ENCODE data around the gene PCDHGA10.
"Not testable (repeated sequence)": the region's sequence is repeated elsewhere in the genome, so short reads cannot be mapped to it uniquely, and the experiment has no call there.

Gene PCDHGA10

DNA sequence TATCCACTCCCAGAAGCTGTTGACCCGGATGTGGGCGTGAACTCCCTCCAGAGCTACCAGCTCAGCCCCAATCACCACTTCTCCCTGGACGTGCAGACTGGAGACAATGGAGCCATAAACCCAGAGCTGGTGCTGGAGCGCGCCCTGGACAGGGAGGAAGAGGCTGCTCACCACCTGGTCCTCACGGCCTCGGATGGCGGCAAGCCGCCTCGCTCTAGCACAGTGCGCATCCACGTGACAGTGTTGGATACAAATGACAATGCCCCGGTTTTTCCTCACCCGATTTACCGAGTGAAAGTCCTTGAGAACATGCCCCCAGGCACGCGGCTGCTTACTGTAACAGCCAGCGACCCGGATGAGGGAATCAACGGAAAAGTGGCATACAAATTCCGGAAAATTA, 19.5 kb upstream of the PCDHGA10 start:
- H3K4ac ChIP-seq (ENCODE audit: low read depth, low read length): no peak overlapping the region
- no peak for DNase-seq
- H4K8ac ChIP-seq (ENCODE audit: low read depth, low read length): no peak overlapping the region
- H4K91ac ChIP-seq (ENCODE audit: low read depth, low read length): no peak overlapping the region
- H3K9me3 ChIP-seq (ENCODE audit: insufficient read depth, low read depth, low read length): peaks cover 39% of the 10 kb centered on the region
- no peak overlapping the region for H2AFZ ChIP-seq (ENCODE audit: insufficient read depth, low read length, poor library complexity)
- H3K23ac ChIP-seq (ENCODE audit: low read length): no peak overlapping the region
- H4K12ac ChIP-seq (ENCODE audit: low read depth, low read length): no peak overlapping the region
- H2AK5ac ChIP-seq (ENCODE audit: low read length): no peak overlapping the region
- no peak overlapping the region for H2BK12ac ChIP-seq (ENCODE audit: low read length)
- no peak overlapping the region for H3K18ac ChIP-seq (ENCODE audit: low read length)
- peaks cover 19 to 27% of the 10 kb centered on the region in 2 experiments for H3K36me3 ChIP-seq (ENCODE audit: control insufficient read depth in 1 of 2, insufficient read depth in 2 of 2, low read length in 2 of 2)
- H2BK120ac ChIP-seq (ENCODE audit: insufficient read depth, low read length, poor library complexity): no peak overlapping the region
- no peaks in the 10 kb centered on the region for H3K4me1 ChIP-seq (ENCODE audit: control insufficient read depth in 1 of 2, insufficient read depth in 2 of 2, low read length in 2 of 2)
- no peak overlapping the region for H3K27ac ChIP-seq (ENCODE audit: low read depth, low read length)
- H3K79me2 ChIP-seq (ENCODE audit: control insufficient read depth, insufficient read depth, low read length, poor library complexity): no peaks in the 10 kb centered on the region
- no peaks in the 10 kb centered on the region for H3K27me3 ChIP-seq (ENCODE audit: insufficient read depth, low read length)
- no CpG with 5 or more reads among the region's 21 CpGs for WGBS (ENCODE audit: extremely low coverage, insufficient coverage, insufficient read length)
- H3K9ac ChIP-seq (ENCODE audit: low read length): no peak overlapping the region
- H3K4me3 ChIP-seq (ENCODE audit: low read depth, low read length): no peak overlapping the region
- H2BK5ac ChIP-seq (ENCODE audit: low read depth, low read length, poor library complexity): no peak overlapping the region
- H3K14ac ChIP-seq (ENCODE audit: low read length): no peak overlapping the region
- H3K4me2 ChIP-seq (ENCODE audit: low read length): no peak overlapping the region
- H3K79me1 ChIP-seq (ENCODE audit: low read length): no peaks in the 10 kb centered on the region

DNA sequence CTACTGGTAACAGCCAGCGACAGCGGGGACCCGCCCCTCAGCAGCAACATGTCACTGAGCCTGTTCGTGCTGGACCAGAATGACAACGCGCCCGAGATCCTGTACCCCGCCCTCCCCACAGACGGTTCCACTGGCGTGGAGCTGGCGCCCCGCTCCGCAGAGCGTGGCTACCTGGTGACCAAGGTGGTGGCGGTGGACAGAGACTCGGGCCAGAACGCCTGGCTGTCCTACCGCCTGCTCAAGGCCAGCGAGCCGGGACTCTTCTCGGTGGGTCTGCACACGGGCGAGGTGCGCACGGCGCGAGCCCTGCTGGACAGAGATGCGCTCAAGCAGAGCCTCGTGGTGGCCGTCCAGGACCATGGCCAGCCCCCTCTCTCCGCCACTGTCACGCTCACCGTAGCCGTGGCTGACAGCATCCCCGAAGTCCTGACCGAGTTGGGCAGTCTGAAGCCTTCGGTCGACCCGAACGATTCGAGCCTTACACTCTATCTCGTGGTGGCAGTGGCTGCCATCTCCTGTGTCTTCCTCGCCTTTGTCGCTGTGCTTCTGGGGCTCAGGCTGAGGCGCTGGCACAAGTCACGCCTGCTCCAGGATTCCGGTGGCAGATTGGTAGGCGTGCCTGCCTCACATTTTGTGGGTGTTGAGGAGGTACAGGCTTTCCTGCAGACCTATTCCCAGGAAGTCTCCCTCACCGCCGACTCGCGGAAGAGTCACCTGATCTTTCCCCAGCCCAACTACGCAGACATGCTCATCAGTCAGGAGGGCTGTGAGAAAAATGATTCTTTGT, 18.2 kb upstream of the PCDHGA10 start:
- not testable (repeated sequence) for DNase-seq; H3K9ac ChIP-seq (ENCODE audit: low read length); H4K91ac ChIP-seq (ENCODE audit: low read depth, low read length)

DNA sequence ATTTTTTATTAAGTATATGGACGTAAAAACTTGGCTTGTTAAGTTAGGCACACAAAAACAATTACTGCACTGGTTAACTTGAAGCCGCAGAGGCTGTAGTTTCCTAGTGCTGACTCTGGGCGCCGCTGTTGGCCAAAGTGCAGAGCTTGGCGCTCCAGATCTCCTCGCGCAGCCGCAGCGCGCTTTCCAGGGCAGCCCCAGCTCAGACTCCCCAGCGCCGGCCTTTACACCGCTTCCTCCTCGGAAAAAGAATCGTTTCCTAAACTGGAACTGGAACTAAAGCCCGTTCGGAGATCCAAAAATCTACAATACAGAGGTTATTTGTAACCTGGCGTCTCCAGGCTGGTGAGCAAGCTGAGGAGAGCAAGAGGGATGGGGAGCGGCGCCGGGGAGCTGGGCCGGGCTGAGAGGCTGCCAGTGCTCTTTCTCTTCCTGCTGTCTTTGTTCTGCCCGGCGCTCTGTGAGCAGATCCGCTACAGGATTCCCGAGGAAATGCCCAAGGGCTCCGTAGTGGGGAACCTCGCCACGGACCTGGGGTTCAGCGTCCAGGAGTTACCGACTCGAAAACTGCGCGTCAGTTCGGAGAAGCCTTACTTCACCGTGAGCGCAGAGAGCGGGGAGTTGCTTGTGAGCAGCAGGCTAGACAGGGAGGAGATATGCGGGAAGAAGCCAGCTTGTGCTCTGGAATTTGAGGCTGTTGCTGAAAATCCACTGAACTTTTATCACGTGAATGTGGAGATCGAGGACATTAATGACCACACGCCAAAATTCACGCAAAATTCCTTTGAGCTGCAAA, 14.8 kb upstream of the PCDHGA10 start, which contains the start of gene PCDHGB5:
TSS of gene PCDHGB5 (plus strand) at position 192 of the 796 bp plus-strand sequence. CDS start at position 373, 181 bp downstream.
- H3K79me2 ChIP-seq (ENCODE audit: control insufficient read depth, insufficient read depth, low read length, poor library complexity); H3K14ac ChIP-seq (ENCODE audit: low read length); H3K27ac ChIP-seq (ENCODE audit: low read depth, low read length); H3K4me2 ChIP-seq (ENCODE audit: low read length); H2AK5ac ChIP-seq (ENCODE audit: low read length); H3K23ac ChIP-seq (ENCODE audit: low read length); H3K4me1 ChIP-seq (ENCODE audit: control insufficient read depth in 1 of 2, insufficient read depth in 2 of 2, low read length in 2 of 2); H2BK5ac ChIP-seq (ENCODE audit: low read depth, low read length, poor library complexity); H2AFZ ChIP-seq (ENCODE audit: insufficient read depth, low read length, poor library complexity); H3K18ac ChIP-seq (ENCODE audit: low read length); H2BK12ac ChIP-seq (ENCODE audit: low read length); H3K9ac ChIP-seq (ENCODE audit: low read length); H4K91ac ChIP-seq (ENCODE audit: low read depth, low read length); H3K4me3 ChIP-seq (ENCODE audit: low read depth, low read length); H2BK120ac ChIP-seq (ENCODE audit: insufficient read depth, low read length, poor library complexity); H4K8ac ChIP-seq (ENCODE audit: low read depth, low read length); H3K79me1 ChIP-seq (ENCODE audit: low read length); H4K12ac ChIP-seq (ENCODE audit: low read depth, low read length); H3K4ac ChIP-seq (ENCODE audit: low read depth, low read length); H3K27me3 ChIP-seq (ENCODE audit: insufficient read depth, low read length): not testable (repeated sequence)
- peaks cover 10 to 22% of the 10 kb centered on the region in 2 experiments for H3K36me3 ChIP-seq (ENCODE audit: control insufficient read depth in 1 of 2, insufficient read depth in 2 of 2, low read length in 2 of 2)
- peaks cover 32% of the 10 kb centered on the region for H3K9me3 ChIP-seq (ENCODE audit: insufficient read depth, low read depth, low read length)
- DNase-seq: peak in 1 of 2 donors; percentile 57
- WGBS (ENCODE audit: extremely low coverage, insufficient coverage, insufficient read length): no CpG with 5 or more reads among the region's 43 CpGs

More for the DNA sequence above, 18.2 kb upstream of the PCDHGA10 start:
- not testable (repeated sequence) for H3K4me2 ChIP-seq (ENCODE audit: low read length); H3K18ac ChIP-seq (ENCODE audit: low read length); H2BK120ac ChIP-seq (ENCODE audit: insufficient read depth, low read length, poor library complexity); H3K4me1 ChIP-seq (ENCODE audit: control insufficient read depth in 1 of 2, insufficient read depth in 2 of 2, low read length in 2 of 2); H4K12ac ChIP-seq (ENCODE audit: low read depth, low read length); H3K23ac ChIP-seq (ENCODE audit: low read length); H4K8ac ChIP-seq (ENCODE audit: low read depth, low read length); H3K4ac ChIP-seq (ENCODE audit: low read depth, low read length); H2BK12ac ChIP-seq (ENCODE audit: low read length); H3K79me1 ChIP-seq (ENCODE audit: low read length); H3K27me3 ChIP-seq (ENCODE audit: insufficient read depth, low read length); H2AFZ ChIP-seq (ENCODE audit: insufficient read depth, low read length, poor library complexity); H3K14ac ChIP-seq (ENCODE audit: low read length); H2AK5ac ChIP-seq (ENCODE audit: low read length); H3K27ac ChIP-seq (ENCODE audit: low read depth, low read length); H2BK5ac ChIP-seq (ENCODE audit: low read depth, low read length, poor library complexity); H3K79me2 ChIP-seq (ENCODE audit: control insufficient read depth, insufficient read depth, low read length, poor library complexity)
- H3K4me3 ChIP-seq (ENCODE audit: low read depth, low read length): peak overlapping the region; percentile 23
- H3K36me3 ChIP-seq (ENCODE audit: control insufficient read depth in 1 of 2, insufficient read depth in 2 of 2, low read length in 2 of 2): peaks cover 17 to 25% of the 10 kb centered on the region in 2 experiments
- WGBS (ENCODE audit: extremely low coverage, insufficient coverage, insufficient read length): no CpG with 5 or more reads among the region's 53 CpGs
- H3K9me3 ChIP-seq (ENCODE audit: insufficient read depth, low read depth, low read length): peaks cover 34% of the 10 kb centered on the region

DNA sequence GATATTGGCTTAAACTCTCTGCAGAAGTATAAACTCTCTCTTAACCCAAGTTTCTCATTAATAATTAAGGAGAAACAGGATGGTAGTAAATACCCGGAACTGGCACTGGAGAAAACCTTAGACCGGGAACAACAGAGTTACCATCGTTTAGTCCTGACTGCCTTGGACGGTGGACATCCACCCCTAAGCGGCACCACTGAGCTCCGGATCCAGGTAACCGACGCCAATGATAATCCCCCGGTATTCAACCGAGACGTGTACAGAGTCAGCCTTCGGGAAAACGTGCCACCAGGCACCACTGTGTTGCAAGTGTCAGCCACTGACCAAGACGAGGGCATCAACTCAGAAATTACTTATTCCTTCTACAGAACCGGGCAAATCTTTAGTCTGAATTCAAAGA, 14.2 kb upstream of the PCDHGA10 start:
- no peak overlapping the region for H3K23ac ChIP-seq (ENCODE audit: low read length)
- H3K9me3 ChIP-seq (ENCODE audit: insufficient read depth, low read depth, low read length): peaks cover 34% of the 10 kb centered on the region

More for the DNA sequence above, 14.2 kb upstream of the PCDHGA10 start:
- H3K9ac ChIP-seq (ENCODE audit: low read length): no peak overlapping the region
- WGBS (ENCODE audit: extremely low coverage, insufficient coverage, insufficient read length): no CpG with 5 or more reads among the region's 15 CpGs
- H3K27ac ChIP-seq (ENCODE audit: low read depth, low read length): no peak overlapping the region
- no peak overlapping the region for H3K4me3 ChIP-seq (ENCODE audit: low read depth, low read length)
- peaks cover 6 to 17% of the 10 kb centered on the region in 2 experiments for H3K36me3 ChIP-seq (ENCODE audit: control insufficient read depth in 1 of 2, insufficient read depth in 2 of 2, low read length in 2 of 2)
- no peak overlapping the region for H2BK5ac ChIP-seq (ENCODE audit: low read depth, low read length, poor library complexity)
- no peak overlapping the region for H3K4me2 ChIP-seq (ENCODE audit: low read length)
- no peaks in the 10 kb centered on the region for H3K27me3 ChIP-seq (ENCODE audit: insufficient read depth, low read length)
- no peak overlapping the region for H3K14ac ChIP-seq (ENCODE audit: low read length)
- H3K4ac ChIP-seq (ENCODE audit: low read depth, low read length): no peak overlapping the region
- no peak for DNase-seq
- no peak overlapping the region for H3K18ac ChIP-seq (ENCODE audit: low read length)
- no peak overlapping the region for H2BK120ac ChIP-seq (ENCODE audit: insufficient read depth, low read length, poor library complexity)
- H2AFZ ChIP-seq (ENCODE audit: insufficient read depth, low read length, poor library complexity): no peak overlapping the region
- H4K8ac ChIP-seq (ENCODE audit: low read depth, low read length): no peak overlapping the region
- H2BK12ac ChIP-seq (ENCODE audit: low read length): no peak overlapping the region
- H4K12ac ChIP-seq (ENCODE audit: low read depth, low read length): no peak overlapping the region
- H2AK5ac ChIP-seq (ENCODE audit: low read length): no peak overlapping the region
- H4K91ac ChIP-seq (ENCODE audit: low read depth, low read length): no peak overlapping the region
- no peaks in the 10 kb centered on the region for H3K79me1 ChIP-seq (ENCODE audit: low read length)
- H3K79me2 ChIP-seq (ENCODE audit: control insufficient read depth, insufficient read depth, low read length, poor library complexity): no peaks in the 10 kb centered on the region
- H3K4me1 ChIP-seq (ENCODE audit: control insufficient read depth in 1 of 2, insufficient read depth in 2 of 2, low read length in 2 of 2): no peaks in the 10 kb centered on the region
